Vagina (tissue), 2 donors: ENCODE results near the gene TAF6.

Experiments
- CTCF ChIP-seq, 3 experiments: fragments of 450-650 bp in 2 of 3; fragments of 200-600 bp in 1 of 3; sonication (generic) in 1 of 3; IDR thresholded peaks; one replicate each; pipeline ENCODE4 v1.5.1; 2017 to 2019; ENCODE audit warnings: antibody characterized with exemption in 3 of 3, mild to moderate bottlenecking in 2 of 3, moderate library complexity in 2 of 3
- POLR2A ChIP-seq, 2 donors: fragments of 450-650 bp; IDR thresholded peaks; one replicate each; pipeline ENCODE4 v1.6.1; 2017; ENCODE audit warnings: antibody characterized with exemption in 2 of 2, mild to moderate bottlenecking in 2 of 2, moderate library complexity in 2 of 2

GRCh38 chr7:100107125-100107737, 11.9 kb downstream of the TAF6 start:
- no peak for TF ChIP-seq CTCF (IDR thresholded peaks at IDR 0.05)
- TF ChIP-seq POLR2A (IDR thresholded peaks at IDR 0.05) = no peak
